ENCODE measurements around the gene DEDD. TPM values are rescaled to one million over a fixed set of nuclear protein-coding genes. Genes with fewer than 3 reads are reported as not detected.

The DEDD gene
- total and polyA plus RNA-seq, 2 of the 13 experiments (the other 11 are each of a cell fraction or from before 2014, with no cell fraction given), result 12.6 to 27.8 TPM

- TF ChIP-seq ZBTB40 (IDR thresholded peaks at IDR 0.05) (no peak), ZBTB40 (CRISPR knock-in tag; IDR thresholded peaks at IDR 0.05) (no peak)
These were observed 13.4 kb upstream of the DEDD start (continued) for GRCh38 chr1:161145832-161146231.

GRCh38 chr1:161140755-161141400 is 8.4 kb upstream of the DEDD start:
- WGBS (ENCODE audit: low lambda C conversion rate), result 95% methylated on average over 29 of the region's 29 CpGs
- no peak for FAIRE-seq
- no peak for TF ChIP-seq ZNF589 (CRISPR knock-in tag; conservative IDR thresholded peaks at IDR 0.05)
- no peak for TF ChIP-seq MBNL3 (CRISPR knock-in tag; conservative IDR thresholded peaks at IDR 0.05)
- Histone ChIP-seq H3K27me3 (ENCODE audit: control insufficient read depth in 1 of 2, insufficient read depth in 2 of 2, low read length in 2 of 2) (no peaks in the 10 kb centered on the region), H3K4me1 (ENCODE audit: insufficient read depth, low read length) (no peaks in the 10 kb centered on the region), H3K9me3 (ENCODE audit: low read length) (no peaks in the 10 kb centered on the region), H2AFZ (ENCODE audit: low read length) (no peak overlapping the region), H3K79me2 (ENCODE audit: insufficient read depth, low read length) (no peaks in the 10 kb centered on the region), H3K4me2 (ENCODE audit: low read depth, low read length) (no peak overlapping the region), H3K4me3 (replicated peaks in 1 of 3; ENCODE audit: insufficient read depth in 1 of 3, low read depth in 2 of 3, low read length in 3 of 3) (no peak overlapping the region), H3K9ac (ENCODE audit: insufficient read depth, low read depth, low read length) (no peak overlapping the region), H4K20me1 (ENCODE audit: insufficient read depth, low read length) (no peaks in the 10 kb centered on the region), H3K27ac (ENCODE audit: extremely low read length, insufficient read depth, low read length) (no peak overlapping the region), H3K36me3 (replicated peaks in 1 of 2; ENCODE audit: control insufficient read depth in 1 of 2, insufficient read depth in 2 of 2, low read length in 2 of 2) (no peaks in the 10 kb centered on the region)
- CTCF ChIA-PET (ENCODE audit: low intra/inter-chr PET ratio, low total read pairs), result no interaction called here
- intact Hi-C loops (cut with micrococcal nuclease; ENCODE audit: unreplicated experiment), result no loop called here
- BruUV-seq (replicated peaks), result no TSS peak
- in situ Hi-C loops (cut with HindIII; ENCODE audit: extremely low pct_ligation_motif_present, low pct_unique_long_range_greater_than_20kb), result no loop called here
- POLR2A ChIA-PET, result interaction anchor here (1.0 kb wide), 1 partner anchor 9 kb away, joined by 3 read pairs; the partner anchor contains the start of gene DEDD
- no peak for DNase-seq (ENCODE audit: low spot score)
- no peak for ATAC-seq

All from HepG2 (cell line).